Lower leg skin (tissue), 4 donors: Measurements from ENCODE around the gene FAM110A. TPM values are rescaled to one million over a fixed set of nuclear protein-coding genes. Genes with fewer than 3 reads are reported as not detected.

Source experiments
- DNase-seq, 2 donors: peaks; one replicate each; pipeline ENCODE4 v3.0.0-alpha.2; 2019; ENCODE audit warnings: low spot score in 2 of 2
- H3K4me3 ChIP-seq: fragments of 200-600 bp; sonication (generic); 2 replicates; pipeline ENCODE4 v1.5.1; 2017; ENCODE audit warnings: mild to moderate bottlenecking, low read depth; ENCODE audit not compliant: poor library complexity, severe bottlenecking
- POLR2A ChIP-seq, 2 donors: fragments of 450-650 bp; IDR thresholded peaks; one replicate each; pipeline ENCODE4 v1.6.1; 2016 to 2017; ENCODE audit warnings: antibody characterized with exemption in 2 of 2, mild to moderate bottlenecking in 1 of 2, moderate library complexity in 1 of 2
- WGBS, 2 donors: methylation state at CpG; one replicate each; pipeline ENCODE4 v1.1.5; 2018; 5-methylcytosine and 5-hydroxymethylcytosine counted together
- intact Hi-C: fragments of 100-400 bp; cut with DNase I; formaldehyde crosslinking; loops from one replicate; pipeline ENCODE4 v1.15.0; 2023; ENCODE audit warnings: low total_unique reads
- total RNA-seq, 4 donors: library from RNA; depleted of rRNA; stranded (reverse); fragments of >200 nt; gene quantifications; one replicate each; pipeline ENCODE4 v1.1.0, GENCODE V29; 2016
- TF ChIP-seq, protein P1 (sequence below), 3 donors: fragments of 450-650 bp; IDR thresholded peaks; one replicate each; pipeline ENCODE4 v1.5.1; 2016; ENCODE audit warnings: antibody characterized with exemption in 3 of 3, mild to moderate bottlenecking in 3 of 3, moderate library complexity in 2 of 3

Gene FAM110A
- total RNA-seq, 4 donors from 2014 or later, result 66.3 to 107 (median 82.5) TPM

DNA sequence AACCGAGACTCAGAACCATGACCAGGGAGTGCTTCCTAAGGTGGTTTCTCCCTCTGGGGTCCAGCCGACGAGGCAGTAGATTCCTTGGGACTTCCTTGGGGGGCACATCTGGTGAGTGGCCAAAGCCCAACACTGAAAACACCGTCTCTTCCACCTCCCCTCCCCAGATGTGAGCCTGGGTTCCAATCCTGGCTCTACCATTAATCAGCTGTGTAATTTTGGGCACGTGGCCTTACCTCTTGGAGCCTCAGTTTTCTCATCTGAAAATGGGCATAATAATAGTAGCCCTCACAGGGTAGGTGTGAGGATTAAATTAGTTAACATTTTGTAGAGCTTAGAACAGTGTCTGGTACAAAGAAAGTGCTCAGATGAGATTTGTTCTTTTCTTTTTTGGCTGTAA, 5.5 kb downstream of the FAM110A start:
- intact Hi-C loops, result no loop called here
- DNase-seq, result no peak
- 89 to 91% methylated on average over 5 of the region's 5 CpGs for WGBS, 2 donors
- TF ChIP-seq POLR2A (IDR thresholded peaks at IDR 0.05), result no peak
- TF ChIP-seq, protein P1, sequence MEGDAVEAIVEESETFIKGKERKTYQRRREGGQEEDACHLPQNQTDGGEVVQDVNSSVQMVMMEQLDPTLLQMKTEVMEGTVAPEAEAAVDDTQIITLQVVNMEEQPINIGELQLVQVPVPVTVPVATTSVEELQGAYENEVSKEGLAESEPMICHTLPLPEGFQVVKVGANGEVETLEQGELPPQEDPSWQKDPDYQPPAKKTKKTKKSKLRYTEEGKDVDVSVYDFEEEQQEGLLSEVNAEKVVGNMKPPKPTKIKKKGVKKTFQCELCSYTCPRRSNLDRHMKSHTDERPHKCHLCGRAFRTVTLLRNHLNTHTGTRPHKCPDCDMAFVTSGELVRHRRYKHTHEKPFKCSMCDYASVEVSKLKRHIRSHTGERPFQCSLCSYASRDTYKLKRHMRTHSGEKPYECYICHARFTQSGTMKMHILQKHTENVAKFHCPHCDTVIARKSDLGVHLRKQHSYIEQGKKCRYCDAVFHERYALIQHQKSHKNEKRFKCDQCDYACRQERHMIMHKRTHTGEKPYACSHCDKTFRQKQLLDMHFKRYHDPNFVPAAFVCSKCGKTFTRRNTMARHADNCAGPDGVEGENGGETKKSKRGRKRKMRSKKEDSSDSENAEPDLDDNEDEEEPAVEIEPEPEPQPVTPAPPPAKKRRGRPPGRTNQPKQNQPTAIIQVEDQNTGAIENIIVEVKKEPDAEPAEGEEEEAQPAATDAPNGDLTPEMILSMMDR (IDR thresholded peaks at IDR 0.05), result no peak
- H3K4me3 ChIP-seq, result no peak overlapping the region

- TF ChIP-seq, protein P1 (IDR thresholded peaks at IDR 0.05), result no peak
- no peak for TF ChIP-seq POLR2A (IDR thresholded peaks at IDR 0.05)
- WGBS, 2 donors, result 93 to 95% methylated on average over 11 of the region's 11 CpGs
- intact Hi-C loops, result no loop called here
- DNase-seq, result no peak
- no peak overlapping the region for H3K4me3 ChIP-seq
Observed at GRCh38 chr20:839626-840025, 6.1 kb downstream of the FAM110A start.

DNA sequence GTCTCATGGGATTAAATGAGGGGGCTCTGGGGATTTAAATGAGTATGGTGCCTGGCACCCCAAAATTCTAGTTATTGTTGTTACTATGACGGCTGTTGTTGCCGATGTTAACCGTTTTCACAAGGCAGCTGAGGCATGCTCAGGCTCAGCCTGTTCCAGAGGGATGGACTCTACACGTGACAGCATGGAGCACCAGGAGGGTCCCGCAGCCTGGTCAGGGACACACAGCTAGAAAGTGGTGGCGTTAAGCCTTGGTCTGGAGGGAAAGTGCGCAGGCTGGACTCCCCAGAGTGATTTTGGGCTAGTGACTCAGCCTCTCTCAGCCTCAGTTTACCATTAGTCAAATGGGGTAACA, 7.0 kb downstream of the FAM110A start:
- H3K4me3 ChIP-seq, result no peak overlapping the region
- no peak for TF ChIP-seq POLR2A (IDR thresholded peaks at IDR 0.05)
- TF ChIP-seq, protein P1 (IDR thresholded peaks at IDR 0.05), result no peak
- intact Hi-C loops, result no loop called here
- DNase-seq, result no peak
- WGBS, 2 donors, result 84 to 86% methylated on average over 7 of the region's 7 CpGs

- 19 to 27% methylated on average over 24 to 28 of the region's 59 CpGs for WGBS, 2 donors
- intact Hi-C loops, result no loop called here
- H3K4me3 ChIP-seq, result peak overlapping the region; percentile 36
- TF ChIP-seq POLR2A (IDR thresholded peaks at IDR 0.05), result no peak
- TF ChIP-seq, protein P1 (IDR thresholded peaks at IDR 0.05), result no peak
- DNase-seq, result no peak
Observed at GRCh38 chr20:840858-841567, 7.5 kb downstream of the FAM110A start.

DNA sequence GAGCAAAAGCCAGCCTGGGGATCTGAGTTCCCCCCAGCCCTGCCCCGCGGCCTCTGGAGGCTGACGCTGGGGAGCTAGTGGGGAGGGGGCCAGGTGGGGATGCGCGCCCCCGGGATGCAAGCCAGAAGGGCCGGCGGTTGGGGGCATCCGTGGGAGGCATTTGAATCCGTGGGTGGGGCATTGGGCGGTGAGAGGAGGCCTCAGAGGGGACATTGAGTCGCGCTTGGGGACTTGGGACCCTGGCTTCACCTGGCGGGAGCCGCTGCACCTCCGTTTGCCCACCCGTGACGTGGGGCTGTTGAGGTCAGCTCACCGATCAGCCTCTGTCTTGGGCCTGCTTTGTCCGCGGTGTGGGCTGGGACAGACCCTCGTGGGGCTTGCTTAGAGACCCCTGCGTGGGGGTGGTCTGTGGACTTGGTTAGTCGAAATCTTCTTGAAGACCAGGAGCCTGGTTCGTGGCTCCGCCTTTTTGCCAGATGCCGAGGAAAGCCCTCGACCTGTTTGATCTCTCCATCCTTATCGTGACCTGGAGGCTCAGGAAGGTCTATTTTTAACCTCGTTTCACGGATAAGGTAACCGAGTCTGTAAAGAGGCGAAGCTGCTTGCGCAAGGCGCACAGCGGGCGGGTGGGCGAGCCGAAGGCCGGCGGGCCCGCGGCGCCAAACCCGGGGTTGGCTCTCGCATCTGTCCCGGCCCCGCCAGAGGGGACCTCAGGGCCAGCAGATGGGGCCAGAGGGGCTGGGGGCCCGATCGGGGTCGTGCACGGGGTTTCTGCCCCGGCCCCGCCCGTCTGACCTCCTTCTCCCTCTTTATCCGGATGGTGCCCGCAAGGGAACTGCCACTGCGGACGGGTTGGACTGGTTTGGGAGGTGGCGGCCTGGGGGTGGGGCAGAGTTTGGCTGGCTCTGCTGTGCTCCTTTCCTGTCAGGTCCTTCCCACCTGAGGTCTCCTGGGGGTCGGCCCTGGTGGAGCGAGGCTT, 8.3 kb downstream of the FAM110A start:
- peak overlapping the region; percentile 36 for H3K4me3 ChIP-seq
- WGBS, 2 donors, result 30 to 37% methylated on average over 40 to 41 of the region's 62 CpGs
- DNase-seq, result peak; percentile 57 to 88
- intact Hi-C loops, result no loop called here
- TF ChIP-seq, protein P1 (IDR thresholded peaks at IDR 0.05), result no peak
- TF ChIP-seq POLR2A (IDR thresholded peaks at IDR 0.05), result no peak
